SK-N-SH treated with all-trans-retinoic acid at 6 μM for 48 hours (cell line): ENCODE results near the gene SLC35G2.

Experiments
- PATZ1 ChIP-seq: fragments of 250-450 bp; sonication (Bioruptor Pico); IDR thresholded peaks from 2 replicates; pipeline ENCODE4 v1.8.0; 2020; ENCODE audit warnings: mild to moderate bottlenecking, moderate library complexity, borderline replicate concordance
- POU6F1 ChIP-seq: fragments of 250-450 bp; sonication (Bioruptor Pico); IDR thresholded peaks from 2 replicates; pipeline ENCODE4 v1.8.0; 2021; ENCODE audit warnings: low read depth, mild to moderate bottlenecking, moderate library complexity, borderline replicate concordance

GRCh38 chr3:136899622-136900158 lies 80.8 kb downstream of the SLC35G2 start:
- TF ChIP-seq PATZ1 (CRISPR knock-in tag) (no peak), POU6F1 (no peak)
